ENCODE data around the gene TIMP3. TPM values are rescaled to one million over a fixed set of nuclear protein-coding genes. Genes with fewer than 3 reads are reported as not detected.
"Not testable (repeated sequence)": the region's sequence is repeated elsewhere in the genome, so short reads cannot be mapped to it uniquely, and the experiment has no call there.

The TIMP3 gene
- 45.9 and 62.1 TPM in 2 replicates for total RNA-seq (2014; rRNA removed; shearing (Covaris generic))

DNA sequence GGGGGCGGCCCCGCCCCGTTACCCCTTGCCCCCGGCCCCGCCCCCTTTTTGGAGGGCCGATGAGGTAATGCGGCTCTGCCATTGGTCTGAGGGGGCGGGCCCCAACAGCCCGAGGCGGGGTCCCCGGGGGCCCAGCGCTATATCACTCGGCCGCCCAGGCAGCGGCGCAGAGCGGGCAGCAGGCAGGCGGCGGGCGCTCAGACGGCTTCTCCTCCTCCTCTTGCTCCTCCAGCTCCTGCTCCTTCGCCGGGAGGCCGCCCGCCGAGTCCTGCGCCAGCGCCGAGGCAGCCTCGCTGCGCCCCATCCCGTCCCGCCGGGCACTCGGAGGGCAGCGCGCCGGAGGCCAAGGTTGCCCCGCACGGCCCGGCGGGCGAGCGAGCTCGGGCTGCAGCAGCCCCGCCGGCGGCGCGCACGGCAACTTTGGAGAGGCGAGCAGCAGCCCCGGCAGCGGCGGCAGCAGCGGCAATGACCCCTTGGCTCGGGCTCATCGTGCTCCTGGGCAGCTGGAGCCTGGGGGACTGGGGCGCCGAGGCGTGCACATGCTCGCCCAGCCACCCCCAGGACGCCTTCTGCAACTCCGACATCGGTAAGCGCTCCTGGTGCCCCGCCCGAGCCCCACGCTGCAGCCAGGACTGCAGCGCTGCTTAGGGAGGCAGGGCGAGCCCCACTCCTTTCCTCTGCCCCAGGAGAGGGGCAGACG lies at the start of gene TIMP3:
Gene TIMP3, plus strand, starts transcription at position 169 of the 700 bp plus-strand sequence. Its CDS starts 297 bp downstream, at position 466.
- DNase-seq (ENCODE audit: low read depth): peak; percentile 64

DNA sequence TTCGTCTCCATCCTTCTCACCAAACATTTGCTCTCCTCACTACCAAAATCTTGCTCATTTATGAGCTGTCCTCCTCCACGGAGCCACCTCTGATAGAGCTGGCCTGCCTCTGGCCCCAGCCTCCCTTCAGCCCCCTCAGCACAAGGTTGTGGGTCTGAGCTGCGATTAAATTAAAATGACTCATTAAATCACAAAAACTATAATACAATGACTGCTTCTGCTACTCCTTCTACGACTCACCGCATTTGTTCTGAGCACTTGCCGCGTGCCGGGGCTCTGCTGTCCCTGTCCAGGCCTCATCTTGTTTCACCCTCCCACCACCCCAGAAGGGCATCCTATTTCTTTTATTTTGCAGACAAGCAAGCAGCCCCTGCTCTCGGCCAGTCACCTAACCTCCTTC lies 49.2 kb upstream of the TIMP3 start:
- DNase-seq (ENCODE audit: low read depth): peak; percentile 46

DNA sequence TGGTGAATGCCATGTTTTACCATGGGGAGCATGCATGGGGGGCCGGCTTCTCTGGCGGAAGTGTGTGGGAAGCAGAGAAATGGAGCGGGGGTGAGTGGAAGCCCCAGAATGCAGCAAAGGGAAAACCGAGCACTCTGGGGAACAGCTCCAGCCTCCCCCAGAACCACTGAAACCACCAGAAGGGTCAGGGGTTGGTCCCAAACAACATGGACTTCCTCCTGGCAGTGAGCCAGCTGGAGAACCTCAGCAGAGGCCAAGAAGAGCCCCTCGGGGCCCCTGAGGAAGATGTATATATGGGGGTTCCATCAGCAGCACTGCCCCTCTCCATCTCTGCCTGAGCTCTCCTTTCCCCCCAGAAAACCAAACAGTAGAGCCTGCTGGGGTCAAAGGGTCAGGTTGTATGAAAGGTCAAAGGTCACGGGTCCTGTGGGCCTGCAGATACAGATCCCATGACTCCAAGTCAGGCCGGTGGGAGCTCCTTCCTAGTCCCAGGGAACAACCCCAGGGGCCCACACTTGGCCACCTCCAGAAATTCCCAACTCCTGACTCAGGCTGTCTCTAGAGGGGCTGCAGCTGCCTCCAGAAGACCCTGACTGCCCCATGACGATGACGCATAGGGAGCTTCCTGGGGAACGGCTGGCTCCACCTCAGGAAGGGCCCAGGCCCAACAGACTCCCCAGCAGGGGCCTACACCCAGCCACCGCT lies 48.5 kb upstream of the TIMP3 start:
- peak; percentile 23 for DNase-seq (ENCODE audit: low read depth)

DNA sequence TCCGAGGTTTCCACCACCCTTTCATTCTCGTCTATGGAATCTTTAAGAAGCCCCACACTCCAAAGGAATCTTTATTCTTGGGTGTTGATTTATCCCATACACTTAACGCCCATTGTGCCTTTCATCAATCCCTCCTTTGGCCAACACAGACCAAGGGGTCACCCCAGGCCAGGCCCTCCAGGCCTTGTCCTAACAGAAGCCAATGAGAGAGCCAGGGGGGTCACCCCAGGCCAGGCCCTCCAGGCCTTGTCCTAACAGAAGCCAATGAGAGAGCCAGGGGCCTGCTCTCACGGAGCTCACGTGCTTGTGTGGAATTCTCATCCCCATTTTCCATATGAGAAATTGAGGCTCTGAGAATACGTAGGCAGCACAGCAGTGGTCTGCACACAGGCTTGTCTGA lies 47.9 kb upstream of the TIMP3 start:
- no peak for DNase-seq (ENCODE audit: low read depth)

DNA sequence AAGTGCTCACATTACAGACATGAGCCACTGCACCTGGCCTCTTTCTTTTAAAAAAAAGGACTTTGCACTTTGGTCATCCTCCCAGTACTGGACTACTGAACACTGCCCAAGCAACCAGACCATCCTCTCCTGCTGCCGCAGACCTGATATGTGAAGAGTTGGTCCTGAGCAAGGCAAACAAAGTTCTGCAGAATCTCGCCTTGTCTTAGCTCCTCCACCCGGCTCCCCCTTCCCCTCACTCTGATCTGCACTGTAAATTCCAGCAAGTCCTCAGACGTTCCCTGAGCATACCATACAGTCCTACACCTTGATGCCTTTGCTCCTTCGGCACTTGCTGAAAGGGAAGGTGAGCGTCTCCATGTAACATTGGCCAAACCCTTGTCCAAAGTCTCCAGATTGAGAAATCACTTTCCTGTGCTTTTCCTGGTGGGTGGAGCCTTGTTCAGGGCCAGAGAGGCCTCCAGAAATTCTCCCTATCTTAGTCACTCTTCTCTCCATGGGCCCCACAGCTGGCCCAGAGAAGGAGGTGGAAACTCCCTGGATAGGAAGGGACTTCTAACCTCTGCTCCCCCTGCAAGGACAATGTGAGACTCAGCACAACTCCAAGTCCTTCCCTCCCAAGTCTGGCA lies 47.0 kb upstream of the TIMP3 start:
- peak; percentile 56 for DNase-seq (ENCODE audit: low read depth)

DNA sequence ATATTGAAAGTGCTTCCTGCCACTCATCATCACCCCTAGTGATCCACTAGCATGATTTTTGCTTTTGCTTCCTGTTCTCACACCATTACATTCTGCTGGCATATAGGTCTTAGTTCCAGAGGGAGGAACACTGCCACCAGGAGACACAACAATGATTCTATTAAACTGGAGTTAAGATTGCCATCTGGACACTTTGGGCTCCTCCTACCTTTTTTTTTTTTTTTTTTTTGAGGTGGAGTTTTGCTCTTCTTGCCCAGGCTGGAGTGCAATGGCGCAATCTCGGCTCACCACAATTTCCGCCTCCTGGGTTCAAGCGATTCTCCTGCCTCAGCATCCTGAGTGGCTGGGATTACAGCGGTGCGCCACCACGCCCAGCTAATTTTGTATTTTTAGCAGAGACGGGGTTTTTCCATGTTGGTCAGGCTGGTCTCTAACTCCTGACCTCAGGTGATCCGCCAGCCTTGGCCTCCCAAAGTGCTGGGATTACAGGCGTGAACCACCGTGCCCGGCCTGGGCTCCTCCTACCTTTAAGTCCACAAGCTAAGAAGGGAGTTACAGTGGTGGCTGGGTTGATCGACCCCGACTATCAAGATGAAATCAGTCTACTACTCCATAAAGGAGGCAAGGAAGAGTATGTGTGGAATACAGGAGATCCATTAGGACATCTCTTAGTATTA lies 44.3 kb upstream of the TIMP3 start:
- DNase-seq (ENCODE audit: low read depth): not testable (repeated sequence)

DNA sequence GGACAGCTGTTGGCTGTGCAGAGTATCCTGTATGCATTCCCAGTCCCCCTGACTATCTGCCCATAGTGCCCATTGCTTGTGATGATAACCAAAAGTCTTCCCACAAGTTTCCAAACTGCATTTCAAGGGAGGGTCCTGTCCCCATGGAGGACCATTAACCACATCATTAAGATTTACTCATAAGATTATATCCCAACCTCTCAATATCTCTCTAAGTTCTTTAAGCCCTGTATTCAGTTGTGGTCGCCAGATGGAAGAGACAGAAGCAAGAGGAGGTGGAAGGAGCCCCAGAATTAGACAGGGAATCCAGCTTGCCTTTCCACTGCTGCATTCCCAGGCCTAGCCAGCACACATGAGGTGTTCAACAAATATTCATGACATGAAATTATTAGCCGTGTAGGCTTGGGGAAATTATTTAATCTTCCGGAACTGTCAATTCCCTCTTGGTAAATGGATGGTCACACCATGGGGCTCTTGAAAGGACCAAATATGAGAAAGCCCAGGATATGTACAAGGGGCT lies 42.6 kb upstream of the TIMP3 start:
- no peak for DNase-seq (ENCODE audit: low read depth)

DNA sequence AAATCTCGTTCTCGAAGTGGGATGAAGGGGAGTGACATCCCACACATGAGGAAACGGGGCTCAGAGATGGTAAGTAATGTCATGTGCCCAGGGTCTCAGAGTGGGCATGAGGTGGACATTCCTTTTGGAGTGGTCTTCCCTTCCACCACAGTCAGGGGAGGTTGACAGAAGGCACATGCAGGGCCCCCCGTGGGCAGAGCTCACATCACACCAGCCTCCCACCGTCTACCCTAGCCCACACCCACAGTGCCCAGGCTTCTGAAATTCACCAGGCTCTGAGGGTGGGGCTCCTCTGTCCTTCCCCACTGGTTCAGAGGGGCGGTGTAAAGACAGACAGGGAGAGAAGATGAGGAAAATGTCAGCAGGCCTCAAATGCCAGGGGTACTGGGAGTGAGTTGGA lies 41.1 kb upstream of the TIMP3 start:
- no peak for DNase-seq (ENCODE audit: low read depth)

DNA sequence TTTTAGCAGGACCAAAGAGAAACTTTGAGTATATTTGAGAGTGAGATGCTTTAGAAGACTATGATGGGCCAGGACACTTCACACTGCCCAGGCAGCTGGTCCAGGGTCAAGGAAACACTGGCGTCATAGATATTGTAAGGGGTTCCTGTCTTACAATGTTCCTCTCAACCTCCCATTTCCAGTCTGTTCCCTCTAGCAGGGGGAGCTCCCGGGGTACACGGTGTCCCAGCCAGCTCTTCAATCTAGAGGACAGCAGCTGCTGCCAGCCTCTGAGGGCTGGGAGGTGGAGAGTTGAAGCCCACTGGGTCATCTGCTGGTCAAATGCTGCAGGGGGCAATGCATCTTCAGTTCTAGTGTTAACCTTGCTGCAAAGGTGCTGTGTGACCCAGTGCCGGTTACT lies 40.7 kb upstream of the TIMP3 start:
- no peak for DNase-seq (ENCODE audit: low read depth)

DNA sequence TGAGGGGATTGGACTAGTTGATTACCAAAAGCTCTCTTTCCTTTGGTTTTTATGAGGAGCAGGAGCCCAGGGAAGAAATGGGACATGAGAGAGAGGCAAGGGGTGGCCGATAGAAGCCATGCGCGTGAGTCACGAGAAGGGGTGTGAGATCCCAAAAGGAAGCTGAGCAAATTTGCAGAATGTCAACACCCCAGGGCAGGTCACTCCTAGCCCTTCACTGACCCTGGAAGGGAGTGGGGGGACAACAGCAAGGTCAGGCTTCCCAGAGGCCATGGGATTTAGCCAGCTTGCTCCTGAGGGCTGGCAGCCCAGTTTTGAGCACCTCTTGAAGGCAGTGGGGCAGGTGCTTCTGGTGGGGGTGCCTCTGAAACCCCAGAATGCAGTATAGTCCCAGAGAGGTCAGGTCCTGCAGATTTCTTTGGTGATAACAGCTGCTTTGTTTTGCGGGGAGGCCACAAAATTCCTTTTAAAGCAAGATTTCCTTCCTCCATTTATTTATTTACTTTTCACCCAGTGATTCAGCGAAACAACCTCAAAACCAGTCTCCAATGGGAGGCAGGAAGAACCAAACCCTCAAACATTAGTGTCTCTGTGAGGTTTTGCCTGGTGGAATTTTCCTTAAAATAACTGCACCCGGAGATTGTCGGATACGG lies 40.1 kb upstream of the TIMP3 start:
- peak; percentile 91 for DNase-seq (ENCODE audit: low read depth)

DNA sequence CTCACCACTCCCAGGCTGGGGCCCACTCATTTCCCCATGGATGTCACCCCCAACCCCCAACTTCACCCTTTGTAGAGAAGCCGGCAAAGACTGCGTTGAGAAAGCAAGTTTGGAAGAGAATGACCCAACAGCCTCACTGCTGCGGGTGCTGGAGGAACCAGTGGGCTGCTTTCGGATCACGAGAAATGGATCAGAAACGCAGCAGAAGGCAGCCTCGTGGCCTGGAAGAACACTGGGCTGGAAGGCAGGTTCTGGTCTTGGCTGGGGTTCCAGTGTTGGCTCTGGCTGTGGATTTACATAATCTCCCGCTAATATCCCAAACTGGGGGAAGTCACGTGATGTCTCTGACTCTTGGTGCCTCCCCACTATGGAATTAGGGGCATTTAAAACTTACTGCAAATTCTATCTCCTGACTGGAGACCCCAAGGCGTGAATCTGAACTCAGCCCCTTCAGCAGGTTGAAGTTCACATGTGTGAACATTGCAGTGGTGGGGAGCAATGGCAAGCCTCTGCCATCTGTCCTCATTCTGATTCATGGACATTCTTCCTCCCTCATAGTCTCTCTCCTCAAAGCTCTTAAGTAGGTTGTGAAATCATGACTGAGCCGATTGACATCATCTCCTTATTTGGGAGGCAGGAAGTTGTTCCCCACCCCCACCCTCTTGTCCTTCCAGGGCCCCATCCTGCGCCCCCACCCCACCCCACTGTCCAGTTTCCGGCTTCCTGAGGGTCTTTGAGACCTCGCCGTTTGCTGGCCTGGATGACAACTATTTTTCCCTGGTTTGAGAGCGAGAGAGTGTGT lies 37.0 kb upstream of the TIMP3 start:
- peak; percentile 68 for DNase-seq (ENCODE audit: low read depth)

DNA sequence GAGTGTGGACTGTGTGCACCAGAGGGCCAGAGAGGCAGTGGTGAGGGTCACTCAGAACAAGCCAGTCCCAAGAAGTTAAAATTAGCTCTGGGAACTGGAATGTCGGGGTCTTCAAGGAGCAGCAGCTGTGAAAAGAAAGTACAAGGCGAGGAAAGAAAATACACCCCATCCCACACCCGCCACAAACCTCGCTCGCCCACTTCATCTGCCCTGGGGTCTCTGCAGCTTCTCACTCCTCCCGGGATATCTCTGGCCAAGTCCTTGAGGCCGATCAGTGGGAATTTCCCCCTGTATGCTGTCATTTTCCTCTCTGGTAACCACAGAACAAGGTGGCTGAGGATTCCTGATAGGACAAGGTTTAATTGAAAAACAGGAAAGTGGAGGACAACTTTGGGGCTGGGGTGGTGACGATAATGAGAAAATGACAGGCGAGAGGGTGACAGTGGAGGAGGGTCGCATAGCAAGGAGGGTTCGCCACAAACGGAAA lies 36.3 kb upstream of the TIMP3 start:
- no peak for DNase-seq (ENCODE audit: low read depth)

DNA sequence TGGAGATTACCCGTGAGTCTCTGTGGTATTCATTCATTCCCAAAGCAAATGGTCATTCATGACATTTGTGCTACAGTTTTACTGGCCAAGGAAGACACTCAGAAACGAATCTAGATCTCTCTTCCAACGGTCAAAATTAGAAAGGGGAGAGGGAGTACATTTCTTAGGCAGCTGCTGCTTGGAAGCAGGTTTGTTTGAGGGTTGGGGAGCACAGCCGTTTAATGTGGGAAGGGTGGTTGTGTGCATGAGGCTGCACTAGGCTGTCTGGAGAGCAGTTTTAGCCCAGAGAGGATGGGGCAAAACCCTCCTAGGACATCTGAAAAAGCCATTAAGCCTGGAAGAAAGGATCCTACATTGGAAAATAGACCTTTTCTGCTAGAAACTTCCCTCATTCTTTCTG lies 29.7 kb upstream of the TIMP3 start:
- DNase-seq (ENCODE audit: low read depth): no peak

DNA sequence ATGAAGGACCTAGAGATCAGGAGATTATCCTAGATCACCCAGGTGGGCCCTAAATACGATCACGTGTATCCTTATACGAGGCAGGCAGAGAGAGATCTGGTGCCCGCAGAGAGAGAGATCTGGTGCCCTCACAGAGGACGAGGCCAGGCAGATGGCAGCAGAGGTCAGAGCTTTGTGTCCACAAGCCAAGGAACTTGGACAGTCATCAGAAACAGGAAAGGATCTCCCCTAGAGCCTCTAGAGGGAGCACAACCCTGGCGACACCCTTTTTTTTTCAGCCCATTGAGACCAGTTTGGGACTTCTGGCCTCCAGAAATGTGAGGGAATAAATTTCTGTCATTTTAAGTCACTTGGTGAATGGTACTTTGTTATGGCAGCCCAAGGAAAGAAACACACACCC lies 25.5 kb upstream of the TIMP3 start:
- DNase-seq (ENCODE audit: low read depth): peak; percentile 31

DNA sequence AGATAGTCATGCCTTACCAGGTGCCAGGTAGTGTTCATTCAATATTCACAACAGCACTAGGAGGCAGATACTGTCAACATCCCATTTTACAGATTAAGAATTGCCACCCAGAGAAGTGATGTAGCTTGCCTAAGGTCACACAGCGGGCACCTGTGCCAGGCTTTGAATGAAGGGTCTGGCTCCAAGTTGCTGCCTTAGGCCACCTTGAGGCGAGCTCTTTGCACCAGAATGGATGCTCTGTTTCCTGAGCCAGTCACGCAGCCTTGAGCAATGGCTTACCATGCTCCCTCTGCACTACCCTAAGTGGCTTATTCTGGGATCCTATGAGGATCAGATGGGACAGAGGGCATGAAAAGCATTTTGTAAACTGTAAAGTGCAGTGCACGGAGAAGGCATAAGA lies 25.1 kb upstream of the TIMP3 start:
- no peak for DNase-seq (ENCODE audit: low read depth)

DNA sequence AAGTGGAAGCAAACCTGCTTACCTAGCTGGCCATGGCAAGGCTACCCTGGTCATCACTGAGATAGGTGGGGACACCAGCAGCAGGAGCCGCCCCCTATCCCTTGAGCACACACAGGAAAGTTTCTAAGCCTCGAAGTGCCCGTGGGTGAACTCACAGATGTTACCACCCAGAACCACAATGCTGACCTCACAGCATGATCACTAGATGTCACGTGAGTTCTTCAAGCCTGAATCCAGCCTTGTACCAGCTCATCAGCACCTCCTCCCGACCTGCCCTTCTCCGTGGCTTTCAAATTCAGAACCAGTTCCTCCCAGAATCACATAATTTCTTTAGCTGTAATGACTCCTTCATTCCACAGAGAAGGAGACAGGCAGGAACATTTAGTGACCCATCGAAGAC lies 24.7 kb upstream of the TIMP3 start:
- DNase-seq (ENCODE audit: low read depth): peak; percentile 46

DNA sequence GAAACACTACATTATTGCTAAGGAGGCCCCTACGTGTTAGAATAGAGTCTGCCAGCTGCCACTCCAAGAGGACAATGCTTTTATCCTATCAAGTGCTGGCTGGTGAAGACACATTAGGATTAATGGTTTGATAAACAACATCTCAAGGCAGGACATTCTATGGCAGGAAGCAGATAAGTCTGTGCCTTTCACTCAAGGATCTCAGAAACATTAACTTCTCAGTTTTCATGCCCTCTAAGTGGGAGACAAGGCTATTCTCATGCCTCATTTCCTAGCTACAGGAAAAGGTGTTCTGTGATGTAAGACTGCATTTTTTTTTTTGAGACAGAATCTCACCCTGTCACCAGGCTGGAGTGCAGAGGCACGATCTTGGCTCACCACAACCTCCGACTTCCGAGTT lies 23.5 kb upstream of the TIMP3 start:
- DNase-seq (ENCODE audit: low read depth): no peak

DNA sequence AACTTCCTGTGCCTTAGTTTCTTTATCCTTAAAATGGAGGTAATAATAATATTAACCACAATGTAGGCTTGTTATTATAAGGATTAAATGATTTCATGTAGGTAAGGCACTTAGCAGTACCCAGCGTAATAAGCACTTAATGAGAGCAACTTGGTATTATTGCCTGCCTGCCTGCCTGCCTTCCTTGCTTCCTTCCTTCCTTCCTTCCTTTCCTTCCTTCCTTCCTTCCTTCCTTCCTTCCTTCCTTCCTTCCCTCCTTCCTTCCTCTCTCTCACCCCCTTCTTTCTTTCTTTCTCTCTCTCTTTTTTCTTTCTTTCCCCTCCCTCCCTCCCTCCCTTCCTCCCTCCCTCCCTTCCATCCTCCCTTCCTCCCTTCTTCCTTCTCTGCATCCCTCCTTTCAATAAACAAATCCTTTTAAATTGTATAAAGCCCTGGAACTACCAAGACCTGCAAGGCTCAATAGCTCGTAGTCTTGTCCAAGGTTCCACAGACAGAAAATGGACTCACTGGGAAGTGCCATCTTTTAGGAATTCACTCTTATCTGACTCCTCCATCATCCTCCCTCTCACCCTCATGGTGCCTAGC lies 20.7 kb upstream of the TIMP3 start:
- no peak for DNase-seq (ENCODE audit: low read depth)

DNA sequence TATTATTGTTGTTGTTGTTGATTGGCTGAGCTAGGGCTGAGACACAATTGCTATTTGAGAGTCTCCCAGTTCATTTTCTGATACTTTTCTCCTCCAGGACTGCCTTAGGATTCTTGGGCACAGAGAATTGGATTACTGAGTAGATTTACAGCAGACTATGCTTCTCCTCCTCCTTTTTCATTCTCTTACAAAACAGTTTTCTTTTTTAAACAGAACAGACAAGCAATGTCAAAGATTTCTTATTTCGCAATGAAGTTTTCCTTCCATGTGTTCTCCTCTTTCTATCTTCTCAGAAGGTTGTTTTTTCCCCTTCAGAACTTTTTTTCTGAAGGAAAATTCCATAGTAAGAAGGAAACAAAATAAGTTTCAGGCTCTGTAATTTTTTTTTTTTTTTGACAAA lies 19.8 kb upstream of the TIMP3 start:
- DNase-seq (ENCODE audit: low read depth): no peak

DNA sequence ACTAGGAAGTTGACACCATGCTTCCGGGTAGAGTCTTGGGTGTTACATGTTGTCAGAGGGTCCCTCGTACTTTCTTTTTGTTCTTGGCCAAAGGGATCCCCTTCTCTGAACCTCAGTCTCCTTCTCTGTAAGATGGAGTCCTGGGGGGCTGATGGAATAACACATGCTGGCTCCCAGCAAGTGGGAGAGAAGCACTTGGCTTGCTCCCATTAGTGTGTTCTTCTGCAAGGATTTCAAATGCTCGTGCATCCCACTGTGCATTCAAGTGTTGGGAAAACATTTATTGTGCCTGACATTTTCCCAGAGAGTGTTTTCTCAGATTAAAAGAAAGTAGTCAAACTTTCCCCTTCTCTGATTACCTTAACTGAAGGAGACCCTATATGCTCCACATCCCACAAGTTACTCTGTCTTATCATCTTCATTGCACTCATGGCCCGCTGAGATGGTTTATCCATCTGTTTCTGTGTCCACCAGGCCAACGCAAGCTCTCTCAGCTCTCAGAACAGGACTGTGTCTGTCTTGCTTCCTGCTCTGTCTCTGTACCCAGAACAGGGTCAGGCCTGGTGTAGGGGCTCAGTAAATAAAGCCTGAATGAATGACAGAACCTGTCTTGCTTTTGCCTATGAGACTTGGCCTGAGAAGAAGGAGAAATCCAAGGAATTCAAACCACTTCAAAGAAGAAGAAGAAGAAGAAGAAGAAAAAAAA lies 16.0 kb upstream of the TIMP3 start:
- no peak for DNase-seq (ENCODE audit: low read depth)

All from M059J (cell line).